WTC11 (cell line): ENCODE results near the gene GDF2.

Experiments used
- ATF1 ChIP-seq: sonication (generic); formaldehyde crosslinking; IDR thresholded peaks from 2 replicates; pipeline ENCODE4 v1.8.1; 2023; ENCODE audit warnings: mild to moderate bottlenecking, moderate library complexity, missing genetic modification reagents
- ATF6 ChIP-seq: sonication (generic); formaldehyde crosslinking; IDR thresholded peaks from 2 replicates; pipeline ENCODE4 v1.8.1; 2023; ENCODE audit warnings: mild to moderate bottlenecking, missing genetic modification reagents
- CREM ChIP-seq: sonication (generic); formaldehyde crosslinking; IDR thresholded peaks from 2 replicates; pipeline ENCODE4 v1.8.1; 2022; ENCODE audit warnings: mild to moderate bottlenecking, missing genetic modification reagents, moderate library complexity
- FOXK1 ChIP-seq: sonication (generic); formaldehyde crosslinking; IDR thresholded peaks from 2 replicates; pipeline ENCODE4 v1.8.0; 2022; ENCODE audit warnings: mild to moderate bottlenecking, moderate library complexity, missing genetic modification reagents
- IRF1 ChIP-seq: sonication (generic); formaldehyde crosslinking; IDR thresholded peaks from 2 replicates; pipeline ENCODE4 v1.8.0; 2023; ENCODE audit warnings: missing genetic modification reagents
- NFATC4 ChIP-seq: fragments of 250-450 bp; sonication (Bioruptor Pico); IDR thresholded peaks from 2 replicates; pipeline ENCODE4 v1.9.0; 2021; ENCODE audit warnings: mild to moderate bottlenecking
- NFYB ChIP-seq: sonication (generic); formaldehyde crosslinking; conservative IDR thresholded peaks from 2 replicates; pipeline ENCODE4 v1.8.0; 2022; ENCODE audit warnings: low read depth, missing genetic modification reagents
- USF2 ChIP-seq: sonication (generic); formaldehyde crosslinking; IDR thresholded peaks from 2 replicates; pipeline ENCODE4 v1.8.1; 2023; ENCODE audit warnings: mild to moderate bottlenecking, missing genetic modification reagents, moderate library complexity
- TF ChIP-seq, protein P1 (sequence below): fragments of 200-600 bp; IDR thresholded peaks from 2 replicates; pipeline ENCODE4 v1.8.0; 2022; ENCODE audit warnings: antibody characterized with exemption
- TF ChIP-seq, protein P2 (sequence below): sonication (generic); formaldehyde crosslinking; conservative IDR thresholded peaks from 2 replicates; pipeline ENCODE4 v1.8.1; 2022; ENCODE audit warnings: mild to moderate bottlenecking, missing genetic modification reagents
- TF ChIP-seq, protein P3 (sequence below): sonication (generic); formaldehyde crosslinking; IDR thresholded peaks from 2 replicates; pipeline ENCODE4 v1.8.0; 2022; ENCODE audit warnings: mild to moderate bottlenecking, missing genetic modification reagents
- TF ChIP-seq, protein P4 (sequence below): sonication (generic); formaldehyde crosslinking; IDR thresholded peaks from 2 replicates; pipeline ENCODE4 v1.8.0; 2022; ENCODE audit warnings: mild to moderate bottlenecking, missing genetic modification reagents
- TF ChIP-seq, protein P5 (sequence below): sonication (generic); formaldehyde crosslinking; IDR thresholded peaks from 2 replicates; pipeline ENCODE4 v1.8.1; 2023; ENCODE audit warnings: mild to moderate bottlenecking, moderate library complexity, missing genetic modification reagents

- TF ChIP-seq, protein P1, sequence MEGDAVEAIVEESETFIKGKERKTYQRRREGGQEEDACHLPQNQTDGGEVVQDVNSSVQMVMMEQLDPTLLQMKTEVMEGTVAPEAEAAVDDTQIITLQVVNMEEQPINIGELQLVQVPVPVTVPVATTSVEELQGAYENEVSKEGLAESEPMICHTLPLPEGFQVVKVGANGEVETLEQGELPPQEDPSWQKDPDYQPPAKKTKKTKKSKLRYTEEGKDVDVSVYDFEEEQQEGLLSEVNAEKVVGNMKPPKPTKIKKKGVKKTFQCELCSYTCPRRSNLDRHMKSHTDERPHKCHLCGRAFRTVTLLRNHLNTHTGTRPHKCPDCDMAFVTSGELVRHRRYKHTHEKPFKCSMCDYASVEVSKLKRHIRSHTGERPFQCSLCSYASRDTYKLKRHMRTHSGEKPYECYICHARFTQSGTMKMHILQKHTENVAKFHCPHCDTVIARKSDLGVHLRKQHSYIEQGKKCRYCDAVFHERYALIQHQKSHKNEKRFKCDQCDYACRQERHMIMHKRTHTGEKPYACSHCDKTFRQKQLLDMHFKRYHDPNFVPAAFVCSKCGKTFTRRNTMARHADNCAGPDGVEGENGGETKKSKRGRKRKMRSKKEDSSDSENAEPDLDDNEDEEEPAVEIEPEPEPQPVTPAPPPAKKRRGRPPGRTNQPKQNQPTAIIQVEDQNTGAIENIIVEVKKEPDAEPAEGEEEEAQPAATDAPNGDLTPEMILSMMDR, result no peak
- TF ChIP-seq NFYB (CRISPR knock-in tag) (no peak), ATF6 (no peak), USF2 (CRISPR knock-in tag) (no peak), CREM (no peak), IRF1 (CRISPR knock-in tag) (no peak), NFATC4 (CRISPR knock-in tag) (no peak), ATF1 (no peak), FOXK1 (CRISPR knock-in tag) (no peak)
- TF ChIP-seq, protein P2, sequence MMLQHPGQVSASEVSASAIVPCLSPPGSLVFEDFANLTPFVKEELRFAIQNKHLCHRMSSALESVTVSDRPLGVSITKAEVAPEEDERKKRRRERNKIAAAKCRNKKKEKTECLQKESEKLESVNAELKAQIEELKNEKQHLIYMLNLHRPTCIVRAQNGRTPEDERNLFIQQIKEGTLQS, result no peak
- TF ChIP-seq, protein P3, sequence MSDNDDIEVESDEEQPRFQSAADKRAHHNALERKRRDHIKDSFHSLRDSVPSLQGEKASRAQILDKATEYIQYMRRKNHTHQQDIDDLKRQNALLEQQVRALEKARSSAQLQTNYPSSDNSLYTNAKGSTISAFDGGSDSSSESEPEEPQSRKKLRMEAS (CRISPR knock-in tag), result no peak
- TF ChIP-seq, protein P4, sequence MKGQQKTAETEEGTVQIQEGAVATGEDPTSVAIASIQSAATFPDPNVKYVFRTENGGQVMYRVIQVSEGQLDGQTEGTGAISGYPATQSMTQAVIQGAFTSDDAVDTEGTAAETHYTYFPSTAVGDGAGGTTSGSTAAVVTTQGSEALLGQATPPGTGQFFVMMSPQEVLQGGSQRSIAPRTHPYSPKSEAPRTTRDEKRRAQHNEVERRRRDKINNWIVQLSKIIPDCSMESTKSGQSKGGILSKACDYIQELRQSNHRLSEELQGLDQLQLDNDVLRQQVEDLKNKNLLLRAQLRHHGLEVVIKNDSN, result no peak
- TF ChIP-seq, protein P5, sequence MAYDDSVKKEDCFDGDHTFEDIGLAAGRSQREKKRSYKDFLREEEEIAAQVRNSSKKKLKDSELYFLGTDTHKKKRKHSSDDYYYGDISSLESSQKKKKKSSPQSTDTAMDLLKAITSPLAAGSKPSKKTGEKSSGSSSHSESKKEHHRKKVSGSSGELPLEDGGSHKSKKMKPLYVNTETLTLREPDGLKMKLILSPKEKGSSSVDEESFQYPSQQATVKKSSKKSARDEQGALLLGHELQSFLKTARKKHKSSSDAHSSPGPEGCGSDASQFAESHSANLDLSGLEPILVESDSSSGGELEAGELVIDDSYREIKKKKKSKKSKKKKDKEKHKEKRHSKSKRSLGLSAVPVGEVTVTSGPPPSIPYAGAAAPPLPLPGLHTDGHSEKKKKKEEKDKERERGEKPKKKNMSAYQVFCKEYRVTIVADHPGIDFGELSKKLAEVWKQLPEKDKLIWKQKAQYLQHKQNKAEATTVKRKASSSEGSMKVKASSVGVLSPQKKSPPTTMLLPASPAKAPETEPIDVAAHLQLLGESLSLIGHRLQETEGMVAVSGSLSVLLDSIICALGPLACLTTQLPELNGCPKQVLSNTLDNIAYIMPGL (CRISPR knock-in tag), result no peak
These were observed 31.1 kb downstream of the GDF2 start for GRCh38 chr10:47353351-47353750.
